HG03066 (cell line): ENCODE data around the gene HLA-C.
"Not testable (repeated sequence)": the region's sequence is repeated elsewhere in the genome, so short reads cannot be mapped to it uniquely, and the experiment has no call there.

Experiments
- ATAC-seq: cut with Tn5 transposase; IDR thresholded peaks from one replicate; pipeline ENCODE4 v1.9.1; 2021; ENCODE audit warnings: low read depth; ENCODE audit not compliant: unreplicated experiment

Gene HLA-C

GRCh38 chr6:31271641-31272357 lies at the start of gene HLA-C:
Gene HLA-C (minus strand): TSS chr6:31272092. CDS start chr6:31272071, 21 bp downstream.
- peak; percentile 82 for ATAC-seq

DNA sequence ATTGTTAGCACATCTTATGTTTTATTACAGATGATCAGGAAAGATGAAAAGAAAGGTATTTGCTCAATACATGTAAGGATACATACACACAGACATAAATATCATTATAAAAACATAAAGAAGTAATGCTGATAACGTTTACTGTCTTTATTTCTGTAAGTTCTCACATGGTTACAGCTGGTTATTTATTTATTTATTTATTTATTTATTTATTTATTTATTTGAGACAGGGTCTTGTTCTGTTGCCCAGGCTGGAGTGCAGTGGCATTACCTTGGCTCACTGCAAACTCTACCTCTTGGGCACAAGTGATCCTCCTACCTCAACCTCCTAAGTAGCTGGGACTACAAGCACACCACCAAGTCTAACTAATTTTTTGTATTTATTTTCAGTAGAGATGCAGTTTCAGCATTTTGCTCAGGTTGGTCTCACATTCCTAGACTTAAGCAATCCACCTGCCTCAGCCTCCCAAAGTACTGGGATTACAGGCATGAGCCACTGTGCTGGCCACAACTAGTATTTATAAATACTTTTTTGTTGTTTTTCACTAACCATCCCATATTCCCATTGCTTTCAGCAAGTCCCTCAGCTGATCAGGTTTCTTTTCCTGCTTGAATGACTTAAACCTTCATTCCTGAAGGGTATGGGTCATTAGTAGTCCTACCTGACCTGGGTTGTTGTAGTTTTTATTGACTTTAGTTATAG lies 49.3 kb upstream of the HLA-C start:
- no peak for ATAC-seq

DNA sequence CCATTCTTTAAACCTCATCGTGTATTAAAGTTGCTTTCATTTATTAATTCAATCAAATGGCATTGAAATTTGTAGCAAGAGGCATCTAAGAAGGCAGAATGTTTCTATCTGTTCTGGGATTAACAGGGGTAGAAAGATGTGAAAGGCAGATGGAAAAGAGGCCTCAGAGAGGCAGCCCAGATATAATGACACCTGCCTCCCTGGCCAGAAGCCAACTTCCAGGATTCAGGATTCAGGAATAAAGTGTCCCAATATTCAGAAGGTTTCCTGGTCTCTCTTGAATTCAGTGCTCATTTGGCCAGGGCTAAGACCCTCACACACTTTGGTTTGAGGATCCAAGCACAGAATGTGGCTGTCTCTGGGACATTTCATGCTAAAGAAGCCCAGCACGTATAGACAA lies 45.1 kb upstream of the HLA-C start:
- ATAC-seq: no peak

- no peak for ATAC-seq
Measured at GRCh38 chr6:31309641-31310040, 37.7 kb upstream of the HLA-C start.

DNA sequence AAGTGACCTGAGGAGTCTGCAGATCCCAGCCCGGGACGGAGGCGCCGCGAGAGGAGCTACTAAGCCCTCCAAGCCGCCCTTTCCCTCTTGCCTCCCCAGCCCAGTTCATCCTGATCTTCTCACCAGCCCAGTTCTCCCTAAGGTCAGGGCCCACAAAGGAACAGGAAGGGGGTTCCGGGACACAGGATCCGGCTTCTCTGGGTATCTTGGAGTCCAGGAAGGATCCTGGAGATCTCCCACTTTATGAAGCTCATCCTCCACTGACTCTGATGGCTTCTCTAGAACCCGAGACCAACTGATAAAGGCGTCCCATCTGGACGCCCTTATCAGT lies 36.9 kb upstream of the HLA-C start:
- ATAC-seq: no peak

DNA sequence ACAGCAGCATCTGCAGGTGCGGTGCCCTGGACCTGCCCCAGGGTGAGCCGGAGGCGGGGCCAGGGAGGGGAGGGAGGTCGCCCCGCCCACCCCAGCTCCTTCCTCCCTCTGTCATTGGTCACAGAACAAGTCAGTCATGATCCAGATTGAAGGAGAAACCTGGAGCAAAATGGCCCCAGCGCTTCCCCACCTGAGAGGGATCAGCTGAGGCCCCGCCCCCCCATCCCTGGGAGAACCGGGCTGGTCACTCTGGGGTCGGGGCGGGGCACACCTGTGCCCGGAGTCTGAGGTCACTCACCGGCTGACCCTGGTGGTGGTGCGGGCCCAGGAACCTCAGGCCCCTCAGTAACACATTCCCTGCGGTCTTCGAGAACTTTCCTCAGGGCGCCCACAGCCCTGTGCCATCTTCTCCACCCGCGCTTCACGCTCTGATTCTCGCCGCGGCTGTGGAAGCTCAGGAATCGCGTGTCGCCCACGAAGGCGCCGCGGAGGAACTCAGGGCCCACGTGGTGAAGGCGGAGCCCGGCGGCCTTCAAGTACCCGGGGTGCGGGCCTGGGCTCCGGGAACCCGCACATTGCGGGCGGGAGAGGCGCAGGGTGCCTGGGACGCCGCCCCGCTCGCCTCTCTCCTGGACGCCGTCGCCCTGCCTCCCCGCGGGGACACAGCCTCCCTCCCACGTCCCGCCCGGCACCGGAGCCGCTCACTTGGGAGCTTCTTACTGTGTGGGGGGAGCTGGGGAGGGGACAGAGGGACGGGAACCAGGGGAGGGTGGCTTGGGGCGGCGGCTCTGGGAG lies 36.4 kb upstream of the HLA-C start:
- ATAC-seq: no peak

DNA sequence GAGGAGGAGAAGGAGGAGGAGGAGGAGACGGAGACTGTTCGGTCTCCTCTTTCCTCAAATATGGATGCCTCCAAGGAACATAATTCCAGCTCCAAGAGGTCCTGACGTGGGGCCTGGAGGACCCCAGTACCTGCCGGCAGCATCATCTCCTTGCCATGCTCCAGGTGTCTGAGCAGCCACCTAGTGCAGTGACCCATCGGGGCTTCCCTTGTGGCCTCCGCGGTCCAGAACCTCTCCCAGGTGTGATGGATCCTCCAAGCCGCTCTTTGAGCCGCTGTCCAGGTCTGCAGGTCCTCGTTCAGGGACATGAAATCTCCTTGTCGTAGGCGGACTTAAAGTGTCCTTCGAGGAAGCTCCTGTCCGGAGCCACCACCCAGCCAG lies 35.8 kb upstream of the HLA-C start:
- ATAC-seq: no peak

GRCh38 chr6:31305703-31306219 lies 33.9 kb upstream of the HLA-C start:
- no peak for ATAC-seq

DNA sequence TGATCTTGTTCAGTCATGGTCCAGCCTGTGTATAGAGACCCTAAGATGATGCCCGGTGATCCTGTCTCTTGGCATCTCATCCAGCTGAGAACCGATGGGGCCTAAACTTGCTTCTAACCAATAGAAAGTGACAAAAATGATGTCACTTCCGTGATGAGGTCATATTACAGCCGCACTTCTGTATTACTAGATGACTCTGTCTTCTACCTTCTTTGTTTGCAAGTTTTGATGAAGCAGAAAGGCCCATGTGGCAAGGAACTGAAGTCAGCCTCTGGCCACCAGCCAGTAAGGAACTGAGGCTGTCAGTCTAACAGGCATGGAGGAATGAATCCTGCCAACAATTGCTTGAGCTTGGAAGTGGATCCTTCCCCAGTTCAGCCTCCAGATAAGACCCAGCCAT lies 32.8 kb upstream of the HLA-C start:
- ATAC-seq: no peak

DNA sequence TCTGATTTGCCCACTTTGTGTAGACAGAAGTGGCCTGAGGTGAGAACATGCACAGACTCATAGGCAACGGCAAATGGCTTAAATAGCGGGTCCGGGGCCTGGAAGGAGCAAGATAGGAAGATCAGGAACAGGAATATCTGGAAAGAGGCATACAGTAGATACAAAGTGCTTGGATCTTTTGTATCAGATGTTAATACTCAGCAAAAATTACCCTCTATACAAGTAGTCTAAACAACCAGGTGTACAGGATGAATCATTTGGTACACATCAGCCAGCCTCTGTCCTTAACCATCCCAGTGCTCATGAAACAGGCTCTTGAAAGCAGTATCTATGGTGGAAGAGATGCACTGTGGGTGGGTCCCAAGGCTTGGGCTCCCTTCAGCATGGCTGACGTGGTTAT lies 28.9 kb upstream of the HLA-C start:
- ATAC-seq: no peak

DNA sequence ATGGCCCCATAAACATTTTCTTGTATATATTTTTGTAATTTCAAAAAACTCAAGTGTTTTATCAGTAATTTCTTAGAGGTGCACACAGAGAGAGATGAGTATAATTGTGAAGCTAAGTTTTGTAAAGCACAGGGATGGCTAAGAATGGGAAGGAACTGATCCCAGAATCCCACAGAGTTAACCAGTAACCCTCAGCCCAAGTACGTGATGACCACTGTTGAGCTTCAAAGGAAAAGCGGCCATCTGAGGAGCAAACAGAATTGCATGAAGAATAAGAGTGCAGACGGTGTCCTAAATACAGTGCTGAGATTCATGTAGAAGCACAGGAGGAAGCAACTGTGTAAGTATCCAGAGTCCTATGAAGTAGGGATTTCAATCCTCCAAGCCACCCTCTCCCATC lies 28.1 kb upstream of the HLA-C start:
- ATAC-seq: no peak

- ATAC-seq: no peak
Measured at GRCh38 chr6:31299511-31299910, 27.6 kb upstream of the HLA-C start.

DNA sequence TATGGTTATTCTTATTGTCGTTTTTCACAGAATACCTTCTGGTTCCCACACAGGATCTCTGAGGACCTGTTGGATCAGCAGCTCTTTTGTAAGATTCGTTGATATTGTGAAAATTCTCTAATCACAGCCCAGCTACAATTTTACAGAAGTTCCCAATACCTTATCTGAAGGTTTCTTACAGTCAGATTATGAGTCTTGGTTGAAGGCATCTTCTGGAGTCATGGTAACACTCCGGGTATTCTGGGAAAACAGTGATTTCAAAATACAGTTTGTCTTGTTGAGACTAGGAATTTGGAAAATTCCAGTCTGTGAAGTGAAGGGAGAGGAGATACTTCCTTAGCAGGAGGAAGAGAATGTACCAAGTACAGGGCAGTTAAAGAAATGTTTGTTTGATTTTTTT lies 22.2 kb upstream of the HLA-C start:
- ATAC-seq: no peak

- no peak for ATAC-seq
Measured at GRCh38 chr6:31293343-31293742, 21.5 kb upstream of the HLA-C start.

GRCh38 chr6:31289788-31290187 lies 17.9 kb upstream of the HLA-C start:
- ATAC-seq: no peak

DNA sequence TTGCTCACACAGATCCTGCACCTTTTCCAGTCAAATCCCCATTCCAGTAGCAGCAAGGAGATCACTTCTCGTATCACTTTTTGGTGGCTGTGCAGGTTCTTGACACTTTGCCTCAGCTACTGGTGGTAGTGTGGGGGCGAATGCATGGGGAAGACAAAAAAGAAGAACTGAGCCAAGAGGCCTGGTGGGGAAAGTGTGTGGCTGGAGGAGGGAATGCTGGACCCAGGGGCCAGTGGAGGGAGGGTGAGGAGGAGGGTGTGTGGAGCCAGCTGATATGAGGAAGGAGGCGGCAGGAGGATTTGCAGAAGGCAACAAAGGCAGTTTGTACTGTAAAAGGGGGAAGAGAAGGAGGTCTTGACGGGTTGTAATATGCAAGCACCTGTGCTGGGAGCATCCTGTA lies 15.7 kb upstream of the HLA-C start:
- no peak for ATAC-seq

DNA sequence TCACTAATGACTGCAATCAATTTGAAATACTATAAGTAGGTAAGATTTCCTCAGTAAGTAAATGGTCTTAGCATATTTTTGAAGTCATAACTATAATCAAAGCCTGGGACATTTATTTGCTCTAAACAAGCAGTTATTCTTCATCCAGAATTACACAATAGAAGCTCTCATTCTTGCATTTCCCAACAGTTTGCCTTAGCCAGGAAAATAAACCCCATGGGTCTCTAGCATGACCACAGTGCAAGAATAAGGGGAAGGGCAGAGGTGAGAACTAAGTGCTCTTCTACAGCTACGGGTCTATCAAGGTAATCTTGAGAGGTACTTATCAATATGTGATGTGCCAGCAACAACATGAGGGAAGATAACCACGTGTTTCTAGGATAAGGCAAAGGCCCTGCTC lies 14.1 kb upstream of the HLA-C start:
- ATAC-seq: no peak

- no peak for ATAC-seq
Measured at GRCh38 chr6:31285486-31285885, 13.6 kb upstream of the HLA-C start.

- ATAC-seq: not testable (repeated sequence)
Measured at GRCh38 chr6:31279647-31280046, 7.8 kb upstream of the HLA-C start.

DNA sequence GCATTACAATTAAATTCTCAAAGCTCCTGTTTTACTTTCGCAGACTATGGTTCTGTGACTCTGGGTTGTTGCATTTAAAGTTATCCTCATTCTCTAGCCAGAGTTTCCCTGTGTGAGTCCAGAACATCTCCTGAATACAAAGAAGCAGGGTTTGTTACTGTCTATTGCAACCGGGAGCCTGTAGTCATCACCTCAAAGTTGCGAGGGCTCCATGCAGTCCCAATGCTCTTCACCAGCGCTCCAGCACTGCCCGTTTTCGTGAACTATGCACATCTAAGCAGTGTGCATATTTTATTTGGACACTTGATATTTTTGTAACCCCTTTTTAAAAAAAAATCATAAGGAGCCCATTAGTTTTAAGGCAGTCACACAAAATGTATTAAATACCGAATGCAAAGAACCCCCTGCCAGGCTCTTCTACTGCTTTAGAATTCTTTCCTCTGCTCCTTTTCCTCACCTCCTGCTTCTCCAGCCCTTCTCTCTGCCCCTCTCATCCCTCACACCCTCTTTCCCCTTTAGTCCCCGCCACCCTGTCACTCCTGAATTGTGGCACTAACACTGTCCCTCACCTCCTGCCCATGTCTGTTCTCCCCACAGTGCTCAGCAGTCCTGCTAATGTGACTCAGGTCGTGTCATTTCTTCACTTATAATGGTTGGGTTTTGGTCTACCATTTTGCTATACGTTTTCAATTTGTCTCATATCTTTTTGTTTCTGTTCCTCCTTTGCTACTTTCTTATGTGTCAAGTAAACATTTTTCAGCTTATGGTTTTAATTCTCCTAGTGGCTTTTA lies 1.1 kb upstream of the HLA-C start:
- ATAC-seq: no peak

DNA sequence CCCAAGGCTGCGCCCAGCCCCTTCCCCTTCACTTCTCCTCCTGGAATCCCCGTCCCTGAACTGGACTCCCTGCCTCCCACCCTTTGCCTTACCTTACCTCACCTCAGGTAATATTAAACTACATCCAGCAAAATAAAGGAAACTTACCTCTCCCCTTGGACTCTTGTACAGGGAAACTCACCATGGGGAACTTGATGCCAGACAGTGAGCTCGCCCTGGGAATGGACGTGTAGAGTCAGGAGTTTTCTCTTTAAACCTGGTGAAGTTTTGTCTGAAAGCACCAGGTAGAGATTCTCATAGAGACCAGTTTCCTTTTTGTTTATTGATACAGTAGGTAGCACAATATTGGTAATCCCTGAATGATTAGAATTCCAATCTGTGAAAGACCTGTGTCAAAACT lies 544 bp upstream of the HLA-C start:
- ATAC-seq: no peak
